K562 (cell line): ENCODE data around the gene UFSP1. TPM values are rescaled to one million over a fixed set of nuclear protein-coding genes. Genes with fewer than 3 reads are reported as not detected.

Experiments used
- AFF1 ChIP-seq, 2 experiments: fragments of 450-650 bp; IDR thresholded peaks; 2 replicates each; pipeline ENCODE4 v1.6.1; 2018; ENCODE audit warnings: mild to moderate bottlenecking in 2 of 2, low read depth in 1 of 2; ENCODE audit not compliant: partially characterized antibody in 2 of 2
- FOXA1 ChIP-seq: fragments of 450-650 bp; IDR thresholded peaks from 2 replicates; pipeline ENCODE4 v1.6.1; 2016; ENCODE audit warnings: mild to moderate bottlenecking, borderline replicate concordance
- GABPA ChIP-seq: fragments of 200-800 bp; sonication (Bioruptor generic); conservative IDR thresholded peaks from 2 replicates; pipeline ENCODE4 v1.6.1; 2016; ENCODE audit warnings: low read depth, missing genetic modification characterization, missing compliant biosample characterization
- HNRNPLL ChIP-seq: fragments of 200-400 bp; formaldehyde crosslinking; IDR thresholded peaks from 2 replicates; pipeline ENCODE4 v1.6.1; 2017; ENCODE audit warnings: low read length, low read depth, mild to moderate bottlenecking; ENCODE audit not compliant: poor library complexity, severe bottlenecking
- KAT8 ChIP-seq: fragments of 450-650 bp; IDR thresholded peaks from 2 replicates; pipeline ENCODE4 v1.6.1; 2016; ENCODE audit warnings: low read depth, mild to moderate bottlenecking
- KLF6 ChIP-seq: fragments of 250-450 bp; sonication (Bioruptor Pico); IDR thresholded peaks from 2 replicates; pipeline ENCODE4 v1.4.0; 2020; ENCODE audit warnings: mild to moderate bottlenecking, moderate library complexity, borderline replicate concordance
- MEF2D ChIP-seq: conservative IDR thresholded peaks from 2 replicates; pipeline ENCODE4 v1.6.1; 2016; ENCODE audit warnings: low read depth, missing genetic modification characterization, missing compliant biosample characterization
- OTX1 ChIP-seq: fragments of 450-650 bp; formaldehyde crosslinking; IDR thresholded peaks from 2 replicates; pipeline ENCODE4 v1.4.0; 2022; ENCODE audit warnings: mild to moderate bottlenecking
- RBM15 ChIP-seq: fragments of 200-400 bp; formaldehyde crosslinking; IDR thresholded peaks from 2 replicates; pipeline ENCODE4 v1.6.1; 2018; ENCODE audit warnings: mild to moderate bottlenecking, low read length, moderate library complexity; ENCODE audit not compliant: insufficient read depth
- SNIP1 ChIP-seq: fragments of 450-650 bp; IDR thresholded peaks from 2 replicates; pipeline ENCODE4 v1.7.1; 2017; ENCODE audit warnings: low read depth, mild to moderate bottlenecking
- THAP7 ChIP-seq: fragments of 250-450 bp; sonication (Bioruptor Pico); IDR thresholded peaks from 2 replicates; pipeline ENCODE4 v1.5.0; 2021
- ZBTB5 ChIP-seq: fragments of 450-650 bp; IDR thresholded peaks from 2 replicates; pipeline ENCODE4 v1.6.1; 2017; ENCODE audit warnings: antibody characterized with exemption
- ZC3H8 ChIP-seq: fragments of 450-650 bp; IDR thresholded peaks from 2 replicates; pipeline ENCODE4 v1.6.1; 2017
- ZEB2 ChIP-seq: fragments of 450-650 bp; IDR thresholded peaks from 2 replicates; pipeline ENCODE4 v1.6.1; 2016
- ZFP30 ChIP-seq: fragments of 250-450 bp; sonication (Bioruptor Pico); IDR thresholded peaks from 2 replicates; pipeline ENCODE4 v1.8.0; 2022; ENCODE audit warnings: moderate library complexity, mild to moderate bottlenecking, inconsistent platforms, borderline replicate concordance
- ZNF121 ChIP-seq: sonication (generic); formaldehyde crosslinking; conservative IDR thresholded peaks from 2 replicates; pipeline ENCODE4 v1.8.0; 2022; ENCODE audit warnings: missing genetic modification reagents
- ZNF77 ChIP-seq: fragments of 250-450 bp; sonication (Bioruptor Pico); IDR thresholded peaks from 2 replicates; pipeline ENCODE4 v1.5.0; 2020
- ZSCAN32 ChIP-seq: fragments of 450-650 bp; formaldehyde crosslinking; IDR thresholded peaks from 2 replicates; pipeline ENCODE4 v1.4.0; 2020; ENCODE audit warnings: mild to moderate bottlenecking, moderate library complexity
- polyA plus RNA-seq, 8 experiments: library from polyadenylated mRNA; depleted of rRNA in 4 of 8; stranded (reverse) in 5 of 8; unstranded in 3 of 8; fragments of >200 nt; fragmentation: Nextera tagmentation in 2 of 8; fragmentation: Illumina TruSeq in 1 of 8; extraction: Ambion mirVana in 2 of 8; extraction: Trizol in 1 of 8; gene quantifications; 2 replicates each; pipeline versions ENCODE4 v1.2.1 to v1.2.3, GENCODE V29; 2011 to 2014; ENCODE audit warnings: inconsistent platforms in 1 of 8, missing spikeins in 1 of 8
- total RNA-seq, 7 experiments: library from RNA; depleted of rRNA in 6 of 7; stranded (reverse); fragments of >200 nt in 6 of 7; fragmentation: Illumina TruSeq in 2 of 7; extraction: Trizol in 2 of 7; gene quantifications; 2 replicates each; pipeline versions ENCODE4 v1.2.1 to v1.2.3, GENCODE V29; 2011 to 2021; ENCODE audit warnings: low replicate concordance in 1 of 7
- TF ChIP-seq, protein P1 (sequence below), 2 experiments: fragments of 450-650 bp in 1 of 2; sonication (generic) in 1 of 2; formaldehyde crosslinking; conservative IDR thresholded peaks; 2 replicates each; pipeline versions ENCODE4 v1.4.0 to v1.8.1; 2020 to 2022; ENCODE audit warnings: mild to moderate bottlenecking in 1 of 2, missing genetic modification reagents in 1 of 2
- TF ChIP-seq, protein P2 (sequence below): fragments of 450-650 bp; IDR thresholded peaks from 2 replicates; pipeline ENCODE4 v1.7.0; 2016; ENCODE audit warnings: borderline replicate concordance

UFSP1 gene
- total and polyA plus RNA-seq, 9 of the 15 experiments (the other 6 are each of a cell fraction or from before 2014, with no cell fraction given): 0.50 to 18.8 (median 2.1) TPM

- TF ChIP-seq KLF6 (CRISPR knock-in tag) (no peak), OTX1 (peak; percentile 86), FOXA1 (no peak), ZC3H8 (0 out of 2 replicates have a peak, but pooled peaks have one; percentile 78), AFF1 (IDR thresholded peaks at IDR 0.05; ENCODE audit: low read depth in 1 of 2, partially characterized antibody in 2 of 2) (peak; percentile 77 to 84), HNRNPLL (no peak), ZBTB5 (peak; percentile 74), THAP7 (CRISPR knock-in tag) (no peak), ZEB2 (0 out of 2 replicates have a peak, but pooled peaks have one; percentile 46), SNIP1 (peak; percentile 65), ZNF77 (CRISPR knock-in tag) (no peak), ZNF121 (no peak), MEF2D (tag) (no peak), ZSCAN32 (no peak), ZFP30 (CRISPR knock-in tag) (peak; percentile 42; the same call in 1 of the 2 replicates), RBM15 (no peak), GABPA (tag) (no peak), KAT8 (no peak)
- TF ChIP-seq, protein P1, sequence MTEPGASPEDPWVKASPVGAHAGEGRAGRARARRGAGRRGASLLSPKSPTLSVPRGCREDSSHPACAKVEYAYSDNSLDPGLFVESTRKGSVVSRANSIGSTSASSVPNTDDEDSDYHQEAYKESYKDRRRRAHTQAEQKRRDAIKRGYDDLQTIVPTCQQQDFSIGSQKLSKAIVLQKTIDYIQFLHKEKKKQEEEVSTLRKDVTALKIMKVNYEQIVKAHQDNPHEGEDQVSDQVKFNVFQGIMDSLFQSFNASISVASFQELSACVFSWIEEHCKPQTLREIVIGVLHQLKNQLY (CRISPR knock-in tag; conservative IDR thresholded peaks at IDR 0.05): no peak
- TF ChIP-seq, protein P2, sequence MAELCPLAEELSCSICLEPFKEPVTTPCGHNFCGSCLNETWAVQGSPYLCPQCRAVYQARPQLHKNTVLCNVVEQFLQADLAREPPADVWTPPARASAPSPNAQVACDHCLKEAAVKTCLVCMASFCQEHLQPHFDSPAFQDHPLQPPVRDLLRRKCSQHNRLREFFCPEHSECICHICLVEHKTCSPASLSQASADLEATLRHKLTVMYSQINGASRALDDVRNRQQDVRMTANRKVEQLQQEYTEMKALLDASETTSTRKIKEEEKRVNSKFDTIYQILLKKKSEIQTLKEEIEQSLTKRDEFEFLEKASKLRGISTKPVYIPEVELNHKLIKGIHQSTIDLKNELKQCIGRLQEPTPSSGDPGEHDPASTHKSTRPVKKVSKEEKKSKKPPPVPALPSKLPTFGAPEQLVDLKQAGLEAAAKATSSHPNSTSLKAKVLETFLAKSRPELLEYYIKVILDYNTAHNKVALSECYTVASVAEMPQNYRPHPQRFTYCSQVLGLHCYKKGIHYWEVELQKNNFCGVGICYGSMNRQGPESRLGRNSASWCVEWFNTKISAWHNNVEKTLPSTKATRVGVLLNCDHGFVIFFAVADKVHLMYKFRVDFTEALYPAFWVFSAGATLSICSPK: peak; percentile 96; the same call in 1 of the 2 replicates
Measured at GRCh38 chr7:100840470-100841100, 48.9 kb downstream of the UFSP1 start (continued).
